DND-41 (cell line): ENCODE results near the gene ZNF576.

Experiments
- ATAC-seq: fragments of 200-7000 bp; cut with Tn5 transposase; 3 replicates; pipeline ENCODE4 v1.9.1; 2021; ENCODE audit warnings: low read depth; ENCODE audit not compliant: insufficient read depth
- DNase-seq: peaks from one replicate; pipeline ENCODE4 v3.0.0-alpha.2; 2020
- H2AFZ ChIP-seq: 2 replicates; pipeline ENCODE4 v1.6.0; 2012; ENCODE audit warnings: low read depth, low read length
- H3K27ac ChIP-seq: 2 replicates; pipeline ENCODE4 v1.5.1; 2012; ENCODE audit warnings: low read length, inconsistent platforms
- H3K27me3 ChIP-seq: fragments of 200-600 bp; sonication (generic); 2 replicates; pipeline ENCODE4 v1.6.0; 2012; ENCODE audit warnings: low read length, mild to moderate bottlenecking, inconsistent platforms; ENCODE audit not compliant: insufficient read depth, poor library complexity
- H3K36me3 ChIP-seq: 2 replicates; pipeline ENCODE4 v1.5.1; 2012; ENCODE audit warnings: low read length, inconsistent platforms; ENCODE audit not compliant: insufficient read depth
- H3K4me1 ChIP-seq: 2 replicates; pipeline ENCODE4 v1.5.1; 2012; ENCODE audit warnings: mild to moderate bottlenecking, low read length; ENCODE audit not compliant: insufficient read depth
- H3K4me2 ChIP-seq: 2 replicates; pipeline ENCODE4 v1.6.0; 2012; ENCODE audit warnings: mild to moderate bottlenecking, moderate library complexity, low read length, inconsistent platforms; ENCODE audit not compliant: insufficient read depth
- H3K4me3 ChIP-seq, 2 experiments: fragments of 200-600 bp in 1 of 2; shearing (Covaris generic) in 1 of 2; 2 replicates each; pipeline ENCODE4 v1.5.1; 2012 to 2016; ENCODE audit warnings: inconsistent platforms in 2 of 2, low read length in 2 of 2, mild to moderate bottlenecking in 2 of 2, low read depth in 1 of 2, moderate library complexity in 1 of 2
- H3K79me2 ChIP-seq: 2 replicates; pipeline ENCODE4 v1.6.0; 2012; ENCODE audit warnings: low read length, inconsistent platforms; ENCODE audit not compliant: insufficient read depth
- H3K9ac ChIP-seq: 2 replicates; pipeline ENCODE4 v1.6.0; 2012; ENCODE audit warnings: low read depth, mild to moderate bottlenecking, inconsistent platforms, low read length, moderate library complexity
- H3K9me3 ChIP-seq: 2 replicates; pipeline ENCODE4 v1.5.1; 2012; ENCODE audit warnings: low read length, moderate library complexity, mild to moderate bottlenecking, inconsistent platforms; ENCODE audit not compliant: insufficient read depth, severe bottlenecking
- H4K20me1 ChIP-seq: 2 replicates; pipeline ENCODE4 v1.6.0; 2012; ENCODE audit warnings: low read length; ENCODE audit not compliant: insufficient read depth
- CTCF ChIP-seq: IDR thresholded peaks from 2 replicates; pipeline ENCODE4 v1.5.1; 2012; ENCODE audit warnings: borderline replicate concordance, low read length, moderate library complexity, mild to moderate bottlenecking; ENCODE audit not compliant: poor library complexity, severe bottlenecking; ENCODE audit errors: extremely low read depth
- EZH2 ChIP-seq: IDR thresholded peaks from 3 replicates; pipeline ENCODE4 v1.6.1; 2012; ENCODE audit warnings: borderline replicate concordance, low read depth, mild to moderate bottlenecking, moderate library complexity, low read length, inconsistent platforms; ENCODE audit not compliant: severe bottlenecking

ZNF576 gene

GRCh38 chr19:43594081-43594697, 2.2 kb upstream of the ZNF576 start:
- Histone ChIP-seq H3K36me3 (peaks cover 38% of the 10 kb centered on the region), H3K79me2 (peaks cover 53% of the 10 kb centered on the region), H3K4me3 (peak overlapping the region in 1 of 2 experiments; percentile 91; a peak in 2 of 4 replicates), H2AFZ (no peak overlapping the region), H3K4me1 (peaks cover 44% of the 10 kb centered on the region), H3K27me3 (no peaks in the 10 kb centered on the region), H3K9ac (peak overlapping the region; percentile 63), H4K20me1 (peaks cover 23% of the 10 kb centered on the region; the same call in 1 of the 2 replicates), H3K9me3 (no peaks in the 10 kb centered on the region), H3K4me2 (peak overlapping the region; percentile 97), H3K27ac (no peak overlapping the region)
- DNase-seq (no peak), ATAC-seq (no peak)
- no peak for TF ChIP-seq EZH2
- no peak for TF ChIP-seq CTCF

GRCh38 chr19:43594710-43595604, 1.4 kb upstream of the ZNF576 start:
- DNase-seq (peak; percentile 73), ATAC-seq (peak; percentile 57)
- Histone ChIP-seq H3K79me2 (peaks cover 61% of the 10 kb centered on the region), H3K4me2 (peak overlapping the region; percentile 97), H3K4me3 (peak overlapping the region; percentile 91 to 97), H3K36me3 (peaks cover 46% of the 10 kb centered on the region), H3K4me1 (peaks cover 45% of the 10 kb centered on the region), H3K9me3 (no peaks in the 10 kb centered on the region), H3K27ac (peak overlapping the region; percentile 69), H3K9ac (peak overlapping the region; percentile 63), H4K20me1 (peaks cover 21% of the 10 kb centered on the region; the same call in 1 of the 2 replicates), H2AFZ (peak overlapping the region; percentile 89), H3K27me3 (no peaks in the 10 kb centered on the region)
- TF ChIP-seq EZH2 (no peak), CTCF (peak; percentile 86)

- Histone ChIP-seq H3K36me3 (peaks cover 51% of the 10 kb centered on the region), H4K20me1 (peaks cover 20% of the 10 kb centered on the region; the same call in 1 of the 2 replicates), H3K27ac (peak overlapping the region; percentile 69), H3K9ac (peak overlapping the region; percentile 63), H3K79me2 (peaks cover 66% of the 10 kb centered on the region), H3K9me3 (no peaks in the 10 kb centered on the region), H3K4me2 (peak overlapping the region; percentile 97), H3K27me3 (no peaks in the 10 kb centered on the region), H3K4me3 (peak overlapping the region; percentile 91 to 97), H2AFZ (peak overlapping the region; percentile 89), H3K4me1 (peaks cover 45% of the 10 kb centered on the region)
- ATAC-seq (peak; percentile 15; the same call in 1 of the 3 replicates), DNase-seq (no peak)
- TF ChIP-seq EZH2 (no peak), CTCF (no peak)
These were observed 793 bp upstream of the ZNF576 start for GRCh38 chr19:43595605-43595998.
